Endothelial cell of umbilical vein (primary cell): ENCODE results near the gene RCOR3.
"Not testable (repeated sequence)": the region's sequence is repeated elsewhere in the genome, so short reads cannot be mapped to it uniquely, and the experiment has no call there.

Experiments used
- CTCF ChIP-seq, 2 donors: IDR thresholded peaks; 1 replicate in 1 of 2; 2 replicates in 1 of 2; pipeline ENCODE4 v1.5.1; 2011; ENCODE audit warnings: low read length in 2 of 2, mild to moderate bottlenecking in 2 of 2, moderate library complexity in 2 of 2, control low read depth in 1 of 2, inconsistent platforms in 1 of 2, low read depth in 1 of 2; ENCODE audit not compliant: insufficient read depth in 1 of 2; ENCODE audit errors: extremely low read depth in 1 of 2
- EZH2 ChIP-seq: IDR thresholded peaks from 2 replicates; pipeline ENCODE4 v1.6.1; 2012; ENCODE audit warnings: borderline replicate concordance, low read depth, mild to moderate bottlenecking, moderate library complexity, low read length, inconsistent platforms; ENCODE audit not compliant: severe bottlenecking
- MYC ChIP-seq: IDR thresholded peaks from one replicate; pipeline ENCODE4 v1.6.1; 2011; ENCODE audit warnings: mild to moderate bottlenecking, low read depth, low read length
- POLR2A ChIP-seq: IDR thresholded peaks from 2 replicates; pipeline ENCODE4 v1.6.1; 2012; ENCODE audit warnings: low read depth, mild to moderate bottlenecking, control low read depth, low read length
- POLR2AphosphoS5 ChIP-seq: IDR thresholded peaks from 2 replicates; pipeline ENCODE4 v1.6.1; 2012; ENCODE audit warnings: low read depth, mild to moderate bottlenecking, control low read depth, low read length, moderate library complexity; ENCODE audit not compliant: insufficient read depth

GRCh38 chr1:211246583-211246982 is 12.6 kb upstream of the RCOR3 start:
- TF ChIP-seq CTCF (IDR thresholded peaks at IDR 0.05; ENCODE audit: extremely low read depth in 1 of 2, insufficient read depth in 1 of 2, low read depth in 1 of 2, low read length in 2 of 2); POLR2AphosphoS5; EZH2; POLR2A; MYC: not testable (repeated sequence)
